ENCODE measurements around the gene CCDC85B.
"Not testable (repeated sequence)": the region's sequence is repeated elsewhere in the genome, so short reads cannot be mapped to it uniquely, and the experiment has no call there.

The CCDC85B gene

GRCh38 chr11:65890324-65891218 is at the start of gene CCDC85B:
Gene CCDC85B, plus strand, starts transcription at chr11:65890673. Its CDS starts 111 bp downstream, at chr11:65890784.
- peak; percentile 96 for DNase-seq

GRCh38 chr11:65842144-65842543 is 48.3 kb upstream of the CCDC85B start:
- DNase-seq, result no peak

- no peak for DNase-seq
Observed at GRCh38 chr11:65843811-65844210, 46.7 kb upstream of the CCDC85B start.

- DNase-seq, result no peak
Observed at GRCh38 chr11:65844231-65844872, 46.1 kb upstream of the CCDC85B start.

GRCh38 chr11:65847746-65848145 is 42.7 kb upstream of the CCDC85B start:
- DNase-seq, result no peak

GRCh38 chr11:65848693-65849092 is 41.8 kb upstream of the CCDC85B start:
- not testable (repeated sequence) for DNase-seq

GRCh38 chr11:65849366-65849765 is 41.1 kb upstream of the CCDC85B start:
- DNase-seq, result no peak

- DNase-seq, result no peak
Observed at GRCh38 chr11:65849771-65850216, 40.7 kb upstream of the CCDC85B start.

- no peak for DNase-seq
Observed at GRCh38 chr11:65850217-65851082, 40.0 kb upstream of the CCDC85B start.

GRCh38 chr11:65851083-65851579 is 39.3 kb upstream of the CCDC85B start:
- DNase-seq, result no peak

- DNase-seq, result no peak
Observed at GRCh38 chr11:65851811-65852507, 38.5 kb upstream of the CCDC85B start.

GRCh38 chr11:65852508-65853245 is 37.8 kb upstream of the CCDC85B start:
- no peak for DNase-seq

- DNase-seq, result no peak
Observed at GRCh38 chr11:65853246-65853979, 37.1 kb upstream of the CCDC85B start.

- DNase-seq, result no peak
Observed at GRCh38 chr11:65854161-65854592, 36.3 kb upstream of the CCDC85B start.

- DNase-seq, result no peak
Observed at GRCh38 chr11:65854852-65855837, 35.3 kb upstream of the CCDC85B start.

- DNase-seq, result no peak
Observed at GRCh38 chr11:65855927-65856363, 34.5 kb upstream of the CCDC85B start.

GRCh38 chr11:65856689-65857499 is 33.6 kb upstream of the CCDC85B start:
- DNase-seq, result peak; percentile 79

GRCh38 chr11:65857500-65857852 is 33.0 kb upstream of the CCDC85B start:
- no peak for DNase-seq

Measured in retina (tissue), 1 donor.